AG04450 (cell line): ENCODE measurements around the gene ST6GALNAC3. TPM values are rescaled to one million over a fixed set of nuclear protein-coding genes. Genes with fewer than 3 reads are reported as not detected.

Experiments
- CTCF ChIA-PET: fragments of 300-600, 350-600 bp; formaldehyde crosslinking; extraction: SDS; loops from one replicate; lab custom pipeline; 2022; ENCODE audit warnings: antibody characterized with exemption, inconsistent platforms; lab: Charles Lee
- POLR2A ChIA-PET: fragments of 350-600 bp; formaldehyde crosslinking; extraction: SDS; loops from one replicate; lab custom pipeline; 2021; ENCODE audit warnings: antibody characterized with exemption, inconsistent platforms; lab: Yijun Ruan, JAX
- DNase-seq: peaks from one replicate; pipeline ENCODE4 v3.0.0-alpha.2; 2011; ENCODE audit warnings: low read depth, low spot score
- H3K27ac ChIP-seq: one replicate; pipeline ENCODE4 v1.5.1; 2012; ENCODE audit warnings: low read depth, low read length, control low read depth
- H3K27me3 ChIP-seq: one replicate; pipeline ENCODE4 v1.6.0; 2012; ENCODE audit warnings: low read length; ENCODE audit not compliant: control insufficient read depth, insufficient read depth
- H3K4me3 ChIP-seq: 2 replicates; pipeline ENCODE4 v1.5.1; 2011; ENCODE audit warnings: mild to moderate bottlenecking, low read depth, low read length, control low read depth
- H3K9me3 ChIP-seq: 2 replicates; pipeline ENCODE4 v1.5.1; 2012; ENCODE audit warnings: low read length; ENCODE audit not compliant: control insufficient read depth, insufficient read depth
- CTCF ChIP-seq: IDR thresholded peaks from 2 replicates; pipeline ENCODE4 v1.5.1; 2011; ENCODE audit warnings: low read depth, low read length, control low read depth, inconsistent platforms
- polyA plus RNA-seq: library from polyadenylated mRNA; depleted of rRNA; stranded (reverse); fragments of >200 nt; gene quantifications from 2 replicates; pipeline ENCODE4 v1.2.3, GENCODE V29; 2011

ST6GALNAC3 gene
- polyA plus RNA-seq, 1 experiment = 2.1 TPM

- no peak for TF ChIP-seq CTCF
- no peaks in the 10 kb centered on the region for H3K9me3 ChIP-seq
- ChIA-PET CTCF (no interaction called here), POLR2A (no interaction called here)
- no peak overlapping the region for H3K4me3 ChIP-seq
- no peaks in the 10 kb centered on the region for H3K27me3 ChIP-seq
- no peak overlapping the region for H3K27ac ChIP-seq
- no peak for DNase-seq
Measured at GRCh38 chr1:76657623-76658022, 583.1 kb downstream of the ST6GALNAC3 start.

GRCh38 chr1:76659171-76659940 lies 584.8 kb downstream of the ST6GALNAC3 start:
- no peak overlapping the region for H3K4me3 ChIP-seq
- POLR2A ChIA-PET = no interaction called here
- no peak overlapping the region for H3K27ac ChIP-seq
- TF ChIP-seq CTCF = no peak
- CTCF ChIA-PET = no interaction called here
- no peaks in the 10 kb centered on the region for H3K27me3 ChIP-seq
- DNase-seq = no peak
- H3K9me3 ChIP-seq = no peaks in the 10 kb centered on the region

- TF ChIP-seq CTCF = no peak
- CTCF ChIA-PET = no interaction called here
- DNase-seq = no peak
- Histone ChIP-seq H3K27me3 (no peaks in the 10 kb centered on the region), H3K9me3 (no peaks in the 10 kb centered on the region), H3K4me3 (no peak overlapping the region), H3K27ac (no peak overlapping the region)
- POLR2A ChIA-PET = no interaction called here
Measured at GRCh38 chr1:76661531-76661930, 587.0 kb downstream of the ST6GALNAC3 start.

GRCh38 chr1:76666499-76666898 lies 592.0 kb downstream of the ST6GALNAC3 start:
- Histone ChIP-seq H3K9me3 (no peaks in the 10 kb centered on the region), H3K27me3 (no peaks in the 10 kb centered on the region), H3K27ac (no peak overlapping the region), H3K4me3 (no peak overlapping the region)
- no peak for TF ChIP-seq CTCF
- ChIA-PET CTCF (no interaction called here), POLR2A (no interaction called here)
- DNase-seq = no peak

GRCh38 chr1:76668046-76668445 lies 593.5 kb downstream of the ST6GALNAC3 start:
- H3K27me3 ChIP-seq = no peaks in the 10 kb centered on the region
- TF ChIP-seq CTCF = no peak
- CTCF ChIA-PET = no interaction called here
- POLR2A ChIA-PET = no interaction called here
- no peak for DNase-seq
- no peaks in the 10 kb centered on the region for H3K9me3 ChIP-seq
- H3K4me3 ChIP-seq = 0 out of 2 replicates have a peak overlapping the region, but pooled peaks have one; percentile 0
- H3K27ac ChIP-seq = no peak overlapping the region
